Measurements from ENCODE around the gene LPIN2.
A peak's percentile ranks its signal among the peaks of the same experiment; 100 is the strongest.

The LPIN2 gene

GRCh38 chr18:2978661-2979106 lies 34.3 kb downstream of the LPIN2 start:
- DNase-seq: no peak

- DNase-seq: no peak
These were observed 34.7 kb downstream of the LPIN2 start for GRCh38 chr18:2978208-2978607.

- peak; percentile 73 for DNase-seq
These were observed 36.5 kb downstream of the LPIN2 start for GRCh38 chr18:2976218-2977132.

- DNase-seq: no peak
These were observed 38.2 kb downstream of the LPIN2 start for GRCh38 chr18:2974731-2975130.

GRCh38 chr18:2971741-2972552 lies 41.0 kb downstream of the LPIN2 start:
- DNase-seq: peak; percentile 37

GRCh38 chr18:2970772-2971659 lies 41.9 kb downstream of the LPIN2 start:
- DNase-seq: no peak

GRCh38 chr18:2970344-2970743 lies 42.6 kb downstream of the LPIN2 start:
- peak; percentile 31 for DNase-seq

- peak; percentile 48 for DNase-seq
These were observed 43.2 kb downstream of the LPIN2 start for GRCh38 chr18:2969695-2970094.

GRCh38 chr18:2968606-2969005 lies 44.3 kb downstream of the LPIN2 start:
- DNase-seq: no peak

- no peak for DNase-seq
These were observed 45.1 kb downstream of the LPIN2 start for GRCh38 chr18:2967820-2968219.

GRCh38 chr18:2967357-2967756 lies 45.6 kb downstream of the LPIN2 start:
- DNase-seq: no peak

- no peak for DNase-seq
These were observed 46.4 kb downstream of the LPIN2 start for GRCh38 chr18:2966560-2966959.

GRCh38 chr18:2965797-2966196 lies 47.1 kb downstream of the LPIN2 start:
- DNase-seq: no peak

GRCh38 chr18:2964361-2965010 lies 48.5 kb downstream of the LPIN2 start:
- no peak for DNase-seq
